Stimulated activated CD8-positive, alpha-beta memory T cell treated with anti-CD3 and anti-CD28 coated beads, Interleukin-15, amount 100 ng/mL, for 24 hours (primary cell): ENCODE measurements around the gene RAB44.

Source experiments
- DNase-seq: peaks from one replicate; pipeline ENCODE4 v3.0.0-alpha.2; 2020; ENCODE audit warnings: low read depth

Gene RAB44

DNA sequence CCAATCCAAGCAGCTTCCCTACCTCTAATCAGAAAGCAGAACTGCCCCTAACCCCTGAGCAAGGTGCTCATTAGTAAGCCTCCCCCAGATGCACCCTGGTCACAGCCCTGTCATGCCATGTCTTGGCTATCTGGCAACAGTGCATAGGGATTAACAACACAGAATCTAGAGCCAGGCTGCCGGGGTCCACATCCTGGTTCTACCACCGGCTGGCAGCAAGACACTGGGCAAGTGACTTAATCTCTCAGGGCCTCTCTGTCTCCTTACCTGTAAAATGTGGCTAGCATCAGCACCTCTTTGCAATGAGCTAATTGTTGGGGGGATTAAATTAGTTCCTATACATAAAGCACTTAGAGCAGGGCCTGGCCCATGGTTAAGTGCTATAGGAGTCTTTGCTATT is 73.5 kb downstream of the RAB44 start:
- DNase-seq: no peak

DNA sequence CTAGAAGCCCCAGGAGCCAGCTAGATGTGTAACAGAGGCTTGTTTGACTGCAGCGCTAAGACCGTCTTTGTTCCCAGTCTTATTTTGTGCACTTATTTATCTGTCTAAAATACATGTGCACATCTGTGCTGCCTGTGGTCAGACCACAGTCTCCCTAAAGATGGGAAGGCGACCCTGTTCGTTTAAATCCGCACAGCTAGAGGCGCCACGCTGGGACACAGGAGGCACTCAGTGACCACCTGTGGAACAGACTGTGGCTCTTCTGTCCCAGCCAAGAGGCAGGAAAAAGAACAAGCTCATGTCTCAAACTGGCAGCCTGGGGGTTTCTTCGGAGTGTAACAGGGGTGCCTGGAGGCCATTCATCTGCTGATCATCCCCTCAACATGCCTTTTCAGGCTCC is 74.8 kb downstream of the RAB44 start:
- DNase-seq: no peak

DNA sequence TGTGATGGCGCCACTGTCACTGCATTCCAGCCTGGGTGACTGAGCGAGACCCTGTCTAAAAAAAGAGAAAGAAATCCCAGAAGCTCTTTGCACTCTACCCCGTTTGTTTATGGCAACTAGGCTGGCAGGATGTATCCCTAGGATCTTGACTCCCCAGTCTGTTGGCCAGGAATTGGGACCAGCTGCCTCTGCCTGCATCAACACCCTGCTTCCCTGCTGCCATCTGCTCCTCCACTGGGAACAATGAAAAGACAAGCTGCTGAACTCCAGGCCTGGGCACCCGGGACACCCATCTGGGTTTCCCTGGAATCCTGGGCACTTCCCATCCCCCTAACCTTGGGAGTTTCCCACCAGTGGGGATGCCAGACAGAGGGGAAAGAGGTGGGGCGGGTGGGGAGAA is 76.7 kb downstream of the RAB44 start:
- DNase-seq: no peak

DNA sequence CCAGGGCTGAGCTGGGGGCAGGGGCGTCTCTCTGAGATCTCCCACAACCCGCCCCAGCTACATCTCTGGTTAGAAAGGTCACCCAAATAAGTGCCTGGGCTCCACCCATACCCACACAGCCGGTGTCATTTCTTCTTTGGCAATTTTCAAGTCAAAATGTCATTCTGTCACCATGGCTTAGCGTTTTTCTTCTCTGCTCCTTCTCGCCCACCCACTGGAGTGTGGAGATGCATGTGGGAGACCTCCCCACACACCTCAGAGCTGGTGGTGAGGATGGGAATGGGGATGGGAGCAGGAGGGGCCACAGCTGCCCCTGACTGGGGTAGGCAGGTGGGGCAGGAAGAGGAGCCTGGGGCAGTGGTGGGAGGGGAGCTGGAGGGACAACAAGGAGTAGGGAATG is 78.5 kb downstream of the RAB44 start:
- DNase-seq: no peak

DNA sequence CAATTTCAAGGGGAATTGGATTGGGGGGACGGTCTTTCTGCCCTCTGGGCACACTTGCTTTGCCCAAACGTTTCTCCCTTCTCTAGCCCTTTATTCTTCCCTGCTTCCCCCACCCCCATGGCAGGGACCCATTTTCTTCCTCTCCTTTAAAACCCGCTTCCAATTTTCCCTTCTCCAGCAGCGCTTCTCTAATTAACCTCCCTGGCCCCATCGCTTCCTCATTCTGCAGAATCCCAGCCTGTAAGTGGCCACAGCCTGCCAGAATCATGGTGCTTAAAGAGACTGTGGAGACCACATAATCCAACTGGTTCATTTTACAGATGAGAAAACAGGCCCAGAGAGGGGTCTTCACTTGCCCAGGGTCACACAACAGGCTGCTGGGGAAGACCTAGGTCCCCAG is 80.2 kb downstream of the RAB44 start:
- DNase-seq: no peak

DNA sequence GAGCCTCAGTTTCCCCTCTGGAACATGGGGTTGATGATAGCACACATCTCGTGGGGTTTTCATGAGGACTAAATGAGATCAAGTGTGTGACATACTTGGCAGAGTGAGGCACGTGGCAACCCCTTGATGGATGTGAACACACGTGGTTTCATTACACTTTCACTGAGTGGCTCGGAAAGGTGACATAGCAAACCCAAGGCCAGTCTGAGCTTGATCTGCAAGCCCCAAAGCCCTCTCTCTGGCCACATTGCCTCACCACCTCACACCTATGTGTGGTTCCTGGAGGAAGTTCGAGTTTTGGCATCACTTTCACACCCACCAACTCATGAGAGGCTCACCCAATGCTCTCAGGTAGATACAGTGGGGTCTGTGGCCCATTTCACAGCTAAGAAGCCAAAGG is 81.6 kb downstream of the RAB44 start:
- DNase-seq: no peak

DNA sequence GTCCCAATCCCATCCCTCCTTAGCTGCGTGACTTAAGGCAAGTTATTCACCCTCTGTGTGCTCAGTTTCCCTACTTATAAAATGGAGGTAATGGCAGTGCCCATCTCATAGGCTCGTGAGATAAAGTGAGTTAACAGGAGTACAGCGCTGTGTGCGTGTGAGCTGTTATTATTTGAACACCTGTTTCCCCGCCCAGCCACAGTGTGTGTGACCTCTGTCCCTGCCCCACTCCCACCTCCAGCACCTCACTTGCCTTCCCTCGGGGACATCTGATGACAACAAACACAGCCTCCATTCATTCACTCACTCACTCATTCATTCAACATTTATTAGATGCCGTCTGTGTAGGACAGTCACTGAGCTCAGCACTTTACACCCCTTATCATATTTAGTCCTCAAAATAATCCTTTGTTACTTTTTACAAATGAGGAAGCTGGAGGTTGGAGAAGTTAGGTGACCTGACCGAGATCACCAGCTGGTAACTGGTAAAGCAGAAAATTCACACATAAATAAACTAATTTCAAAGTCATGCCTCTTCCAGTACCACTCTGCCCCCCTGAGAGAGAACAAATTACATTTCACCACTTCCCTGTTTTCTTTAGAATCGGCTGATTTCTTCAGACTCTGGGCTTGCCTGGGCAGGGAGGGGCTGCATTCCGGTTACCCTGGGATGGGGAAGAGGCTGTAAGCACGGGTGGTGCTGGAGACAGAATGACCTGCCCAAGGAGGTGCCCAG is 83.0 kb downstream of the RAB44 start:
- DNase-seq: no peak

DNA sequence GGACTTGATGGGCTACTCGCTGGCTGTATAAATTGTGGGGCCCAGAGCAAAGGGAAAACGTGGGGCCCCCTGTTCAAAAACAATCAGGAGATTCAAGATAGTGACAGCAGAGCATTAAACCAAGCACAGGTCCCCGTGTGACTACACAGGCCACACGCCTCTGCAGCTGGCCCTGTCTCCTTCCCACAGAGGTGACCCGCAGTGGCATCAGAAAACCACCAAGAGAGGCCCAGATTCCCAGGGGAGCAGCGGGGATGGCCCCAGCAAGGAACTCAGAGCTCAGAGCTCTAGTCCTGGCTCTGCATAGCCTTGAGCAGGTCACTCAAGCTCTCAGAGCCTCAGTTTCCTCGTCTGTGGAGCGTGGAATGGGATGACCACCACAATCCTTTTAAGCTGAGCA is 84.0 kb downstream of the RAB44 start:
- no peak for DNase-seq
